ENCODE results near the gene NEK6. TPM values are rescaled to one million over a fixed set of nuclear protein-coding genes. Genes with fewer than 3 reads are reported as not detected.

The NEK6 gene
- total RNA-seq, 1 donor from 2014 or later = 23.5 TPM

DNA sequence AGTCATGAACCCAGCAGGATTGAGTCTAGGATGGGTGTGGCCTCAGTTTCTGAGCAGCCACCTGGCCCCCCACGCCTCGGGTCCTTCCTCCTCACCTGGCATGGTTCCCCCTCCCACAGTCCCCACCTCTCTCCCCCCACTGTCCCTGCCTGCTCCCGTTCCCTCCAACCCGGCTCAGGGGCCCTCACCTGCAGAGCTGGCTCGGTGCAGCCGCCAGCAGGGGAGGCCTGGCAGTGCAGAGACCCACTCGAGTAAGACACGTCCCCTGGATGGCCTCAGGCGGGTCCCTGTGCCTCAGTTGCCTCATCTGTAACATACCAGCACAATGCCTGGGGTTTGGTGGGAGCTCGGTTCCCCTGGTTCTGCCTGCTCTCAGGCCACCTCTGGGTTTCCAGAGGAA lies 66.2 kb downstream of the NEK6 start:
- TF ChIP-seq, protein P1, sequence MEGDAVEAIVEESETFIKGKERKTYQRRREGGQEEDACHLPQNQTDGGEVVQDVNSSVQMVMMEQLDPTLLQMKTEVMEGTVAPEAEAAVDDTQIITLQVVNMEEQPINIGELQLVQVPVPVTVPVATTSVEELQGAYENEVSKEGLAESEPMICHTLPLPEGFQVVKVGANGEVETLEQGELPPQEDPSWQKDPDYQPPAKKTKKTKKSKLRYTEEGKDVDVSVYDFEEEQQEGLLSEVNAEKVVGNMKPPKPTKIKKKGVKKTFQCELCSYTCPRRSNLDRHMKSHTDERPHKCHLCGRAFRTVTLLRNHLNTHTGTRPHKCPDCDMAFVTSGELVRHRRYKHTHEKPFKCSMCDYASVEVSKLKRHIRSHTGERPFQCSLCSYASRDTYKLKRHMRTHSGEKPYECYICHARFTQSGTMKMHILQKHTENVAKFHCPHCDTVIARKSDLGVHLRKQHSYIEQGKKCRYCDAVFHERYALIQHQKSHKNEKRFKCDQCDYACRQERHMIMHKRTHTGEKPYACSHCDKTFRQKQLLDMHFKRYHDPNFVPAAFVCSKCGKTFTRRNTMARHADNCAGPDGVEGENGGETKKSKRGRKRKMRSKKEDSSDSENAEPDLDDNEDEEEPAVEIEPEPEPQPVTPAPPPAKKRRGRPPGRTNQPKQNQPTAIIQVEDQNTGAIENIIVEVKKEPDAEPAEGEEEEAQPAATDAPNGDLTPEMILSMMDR (conservative IDR thresholded peaks at IDR 0.05; ENCODE audit: low read depth, low read length) = no peak
- no peak overlapping the region for H3K4me3 ChIP-seq (ENCODE audit: low read depth, low read length)
- DNase-seq (ENCODE audit: low read depth) = no peak

GRCh38 chr9:124325816-124326215 lies 68.1 kb downstream of the NEK6 start:
- H3K4me3 ChIP-seq (ENCODE audit: low read depth, low read length) = no peak overlapping the region
- TF ChIP-seq, protein P1 (conservative IDR thresholded peaks at IDR 0.05; ENCODE audit: low read depth, low read length) = no peak
- no peak for DNase-seq (ENCODE audit: low read depth)

GRCh38 chr9:124326378-124326777 lies 68.6 kb downstream of the NEK6 start:
- no peak for DNase-seq (ENCODE audit: low read depth)
- H3K4me3 ChIP-seq (ENCODE audit: low read depth, low read length) = no peak overlapping the region
- TF ChIP-seq, protein P1 (conservative IDR thresholded peaks at IDR 0.05; ENCODE audit: low read depth, low read length) = no peak

GRCh38 chr9:124327491-124327890 lies 69.7 kb downstream of the NEK6 start:
- H3K4me3 ChIP-seq (ENCODE audit: low read depth, low read length) = no peak overlapping the region
- TF ChIP-seq, protein P1 (conservative IDR thresholded peaks at IDR 0.05; ENCODE audit: low read depth, low read length) = no peak
- no peak for DNase-seq (ENCODE audit: low read depth)

- TF ChIP-seq, protein P1 (conservative IDR thresholded peaks at IDR 0.05; ENCODE audit: low read depth, low read length) = no peak
- no peak for DNase-seq (ENCODE audit: low read depth)
- no peak overlapping the region for H3K4me3 ChIP-seq (ENCODE audit: low read depth, low read length)
Measured at GRCh38 chr9:124328285-124328684, 70.5 kb downstream of the NEK6 start.

DNA sequence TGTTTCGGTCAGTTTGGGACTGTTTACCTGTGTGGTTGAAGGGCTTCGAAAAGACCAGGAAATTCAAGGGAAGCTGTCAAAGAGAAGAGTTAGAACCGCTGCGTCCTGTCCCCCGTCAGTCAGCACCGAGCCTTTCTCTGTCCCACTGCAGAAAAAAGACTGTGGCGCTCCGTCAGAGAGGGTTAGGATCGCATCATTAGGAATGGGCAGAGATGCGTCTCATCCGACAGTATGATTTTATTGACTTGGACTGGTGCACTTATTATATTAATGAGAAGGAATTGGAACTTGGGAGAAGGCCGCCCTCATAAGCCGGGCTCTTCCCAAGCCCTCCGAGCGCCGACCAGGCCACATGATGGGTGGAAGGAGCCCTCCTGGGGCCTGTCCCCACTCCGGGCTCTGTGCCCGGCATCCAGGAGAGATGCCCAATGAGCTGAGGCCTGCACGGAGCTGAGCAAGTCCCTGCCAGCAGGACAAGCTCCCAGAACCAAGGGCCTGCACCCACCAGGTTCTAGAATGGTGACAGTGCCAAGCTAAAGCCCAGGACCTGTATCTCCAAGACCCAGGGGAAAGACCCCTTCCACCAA lies 71.5 kb downstream of the NEK6 start:
- H3K4me3 ChIP-seq (ENCODE audit: low read depth, low read length) = no peak overlapping the region
- TF ChIP-seq, protein P1 (conservative IDR thresholded peaks at IDR 0.05; ENCODE audit: low read depth, low read length) = no peak
- DNase-seq (ENCODE audit: low read depth) = no peak

GRCh38 chr9:124330011-124330697 lies 72.4 kb downstream of the NEK6 start:
- DNase-seq (ENCODE audit: low read depth) = no peak
- TF ChIP-seq, protein P1 (conservative IDR thresholded peaks at IDR 0.05; ENCODE audit: low read depth, low read length) = no peak
- no peak overlapping the region for H3K4me3 ChIP-seq (ENCODE audit: low read depth, low read length)

Measured in epithelial cell of proximal tubule (primary cell).